ENCODE measurements around the gene NCKAP5.

The NCKAP5 gene

GRCh38 chr2:132991471-132992045 is 576.7 kb downstream of the NCKAP5 start:
- H3K27ac ChIP-seq (ENCODE audit: low read depth, low read length): no peak overlapping the region
- no peak overlapping the region for H3K9ac ChIP-seq (ENCODE audit: low read depth in 1 of 2, low read length in 2 of 2)
- H3K27me3 ChIP-seq (ENCODE audit: control insufficient read depth in 1 of 2, insufficient read depth in 2 of 2, low read length in 2 of 2): no peaks in the 10 kb centered on the region
- peaks cover 0 to 10% of the 10 kb centered on the region in 2 donors for H3K4me1 ChIP-seq (ENCODE audit: control insufficient read depth in 1 of 2, insufficient read depth in 2 of 2, low read length in 2 of 2)
- no peak overlapping the region for H3K4me3 ChIP-seq (ENCODE audit: low read depth in 1 of 2, low read length in 2 of 2)
- no peaks in the 10 kb centered on the region for H3K9me3 ChIP-seq (ENCODE audit: control insufficient read depth in 1 of 2, low read length in 2 of 2)
- no peaks in the 10 kb centered on the region for H3K36me3 ChIP-seq (ENCODE audit: control insufficient read depth in 1 of 2, insufficient read depth in 2 of 2, low read length in 2 of 2)

GRCh38 chr2:132984731-132985130 is 583.5 kb downstream of the NCKAP5 start:
- no peak overlapping the region for H3K4me3 ChIP-seq (ENCODE audit: low read depth in 1 of 2, low read length in 2 of 2)
- H3K4me1 ChIP-seq (ENCODE audit: control insufficient read depth in 1 of 2, insufficient read depth in 2 of 2, low read length in 2 of 2): peaks cover 8 to 14% of the 10 kb centered on the region in 2 donors
- no peak overlapping the region for H3K27ac ChIP-seq (ENCODE audit: low read depth, low read length)
- H3K36me3 ChIP-seq (ENCODE audit: control insufficient read depth in 1 of 2, insufficient read depth in 2 of 2, low read length in 2 of 2): no peaks in the 10 kb centered on the region
- H3K9ac ChIP-seq (ENCODE audit: low read depth in 1 of 2, low read length in 2 of 2): no peak overlapping the region
- no peaks in the 10 kb centered on the region for H3K27me3 ChIP-seq (ENCODE audit: control insufficient read depth in 1 of 2, insufficient read depth in 2 of 2, low read length in 2 of 2)
- no peaks in the 10 kb centered on the region for H3K9me3 ChIP-seq (ENCODE audit: control insufficient read depth in 1 of 2, low read length in 2 of 2)

DNA sequence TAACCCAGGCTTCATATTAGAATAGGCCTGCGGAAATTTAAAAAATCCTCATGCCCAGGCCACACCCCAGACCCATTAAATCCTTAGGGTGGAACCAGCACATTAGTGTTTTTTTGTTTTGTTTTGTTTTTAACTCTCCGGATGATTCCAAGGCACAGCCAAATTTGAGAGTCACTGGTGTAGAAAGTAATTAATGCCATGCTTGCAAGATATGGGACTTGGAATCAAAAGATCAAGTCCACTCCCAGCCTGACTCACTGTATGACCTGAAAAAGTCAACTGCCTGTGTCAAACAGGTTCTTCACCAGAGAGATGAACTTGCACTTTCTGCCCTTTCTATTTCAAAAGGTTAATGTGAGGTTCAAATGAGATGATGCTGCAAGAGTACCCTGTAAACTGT is 588.0 kb downstream of the NCKAP5 start:
- no peak overlapping the region for H3K4me3 ChIP-seq (ENCODE audit: low read depth in 1 of 2, low read length in 2 of 2)
- no peaks in the 10 kb centered on the region for H3K9me3 ChIP-seq (ENCODE audit: control insufficient read depth in 1 of 2, low read length in 2 of 2)
- no peak overlapping the region for H3K9ac ChIP-seq (ENCODE audit: low read depth in 1 of 2, low read length in 2 of 2)
- H3K27me3 ChIP-seq (ENCODE audit: control insufficient read depth in 1 of 2, insufficient read depth in 2 of 2, low read length in 2 of 2): no peaks in the 10 kb centered on the region
- H3K4me1 ChIP-seq (ENCODE audit: control insufficient read depth in 1 of 2, insufficient read depth in 2 of 2, low read length in 2 of 2): peaks cover 8 to 14% of the 10 kb centered on the region in 2 donors
- no peak overlapping the region for H3K27ac ChIP-seq (ENCODE audit: low read depth, low read length)
- H3K36me3 ChIP-seq (ENCODE audit: control insufficient read depth in 1 of 2, insufficient read depth in 2 of 2, low read length in 2 of 2): no peaks in the 10 kb centered on the region

GRCh38 chr2:132979339-132980093 is 588.7 kb downstream of the NCKAP5 start:
- H3K27ac ChIP-seq (ENCODE audit: low read depth, low read length): no peak overlapping the region
- no peak overlapping the region for H3K4me3 ChIP-seq (ENCODE audit: low read depth in 1 of 2, low read length in 2 of 2)
- H3K27me3 ChIP-seq (ENCODE audit: control insufficient read depth in 1 of 2, insufficient read depth in 2 of 2, low read length in 2 of 2): no peaks in the 10 kb centered on the region
- no peak overlapping the region for H3K9ac ChIP-seq (ENCODE audit: low read depth in 1 of 2, low read length in 2 of 2)
- H3K36me3 ChIP-seq (ENCODE audit: control insufficient read depth in 1 of 2, insufficient read depth in 2 of 2, low read length in 2 of 2): no peaks in the 10 kb centered on the region
- H3K4me1 ChIP-seq (ENCODE audit: control insufficient read depth in 1 of 2, insufficient read depth in 2 of 2, low read length in 2 of 2): peaks cover 2 to 7% of the 10 kb centered on the region in 2 donors
- H3K9me3 ChIP-seq (ENCODE audit: control insufficient read depth in 1 of 2, low read length in 2 of 2): no peaks in the 10 kb centered on the region

DNA sequence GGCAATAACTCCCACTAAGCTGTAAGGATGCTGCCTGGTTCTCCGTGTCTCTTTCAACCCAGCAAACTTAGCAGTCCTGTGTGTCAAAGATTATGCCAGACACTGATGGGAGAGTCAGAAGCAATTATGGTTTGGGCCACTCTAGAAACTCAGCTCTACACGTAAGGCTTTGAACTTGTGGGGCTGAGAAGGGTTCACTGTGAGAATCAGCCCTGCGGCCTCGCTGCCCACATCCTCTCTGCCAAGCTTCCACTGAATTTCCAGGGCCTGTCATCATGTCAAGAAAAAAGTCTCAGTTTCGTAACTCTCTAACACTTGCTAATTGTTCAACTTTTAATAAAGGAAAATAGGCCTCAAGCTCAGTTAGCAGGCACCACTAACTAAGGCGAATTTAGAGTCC is 589.4 kb downstream of the NCKAP5 start:
- Histone ChIP-seq H3K27me3 (ENCODE audit: control insufficient read depth in 1 of 2, insufficient read depth in 2 of 2, low read length in 2 of 2) (no peaks in the 10 kb centered on the region), H3K4me3 (ENCODE audit: low read depth in 1 of 2, low read length in 2 of 2) (no peak overlapping the region), H3K9me3 (ENCODE audit: control insufficient read depth in 1 of 2, low read length in 2 of 2) (no peaks in the 10 kb centered on the region), H3K9ac (ENCODE audit: low read depth in 1 of 2, low read length in 2 of 2) (no peak overlapping the region), H3K27ac (ENCODE audit: low read depth, low read length) (no peak overlapping the region), H3K36me3 (ENCODE audit: control insufficient read depth in 1 of 2, insufficient read depth in 2 of 2, low read length in 2 of 2) (no peaks in the 10 kb centered on the region), H3K4me1 (ENCODE audit: control insufficient read depth in 1 of 2, insufficient read depth in 2 of 2, low read length in 2 of 2) (peaks cover 0 to under 1% of the 10 kb centered on the region in 2 donors)

GRCh38 chr2:132977812-132978529 is 590.3 kb downstream of the NCKAP5 start:
- Histone ChIP-seq H3K4me3 (ENCODE audit: low read depth in 1 of 2, low read length in 2 of 2) (no peak overlapping the region), H3K9me3 (ENCODE audit: control insufficient read depth in 1 of 2, low read length in 2 of 2) (no peaks in the 10 kb centered on the region), H3K36me3 (ENCODE audit: control insufficient read depth in 1 of 2, insufficient read depth in 2 of 2, low read length in 2 of 2) (no peaks in the 10 kb centered on the region), H3K4me1 (ENCODE audit: control insufficient read depth in 1 of 2, insufficient read depth in 2 of 2, low read length in 2 of 2) (no peaks in the 10 kb centered on the region), H3K27ac (ENCODE audit: low read depth, low read length) (no peak overlapping the region), H3K27me3 (ENCODE audit: control insufficient read depth in 1 of 2, insufficient read depth in 2 of 2, low read length in 2 of 2) (no peaks in the 10 kb centered on the region), H3K9ac (ENCODE audit: low read depth in 1 of 2, low read length in 2 of 2) (no peak overlapping the region)

GRCh38 chr2:132975193-132976105 is 592.8 kb downstream of the NCKAP5 start:
- no peaks in the 10 kb centered on the region for H3K4me1 ChIP-seq (ENCODE audit: control insufficient read depth in 1 of 2, insufficient read depth in 2 of 2, low read length in 2 of 2)
- no peaks in the 10 kb centered on the region for H3K27me3 ChIP-seq (ENCODE audit: control insufficient read depth in 1 of 2, insufficient read depth in 2 of 2, low read length in 2 of 2)
- no peak overlapping the region for H3K27ac ChIP-seq (ENCODE audit: low read depth, low read length)
- no peak overlapping the region for H3K4me3 ChIP-seq (ENCODE audit: low read depth in 1 of 2, low read length in 2 of 2)
- no peaks in the 10 kb centered on the region for H3K9me3 ChIP-seq (ENCODE audit: control insufficient read depth in 1 of 2, low read length in 2 of 2)
- no peaks in the 10 kb centered on the region for H3K36me3 ChIP-seq (ENCODE audit: control insufficient read depth in 1 of 2, insufficient read depth in 2 of 2, low read length in 2 of 2)
- no peak overlapping the region for H3K9ac ChIP-seq (ENCODE audit: low read depth in 1 of 2, low read length in 2 of 2)

DNA sequence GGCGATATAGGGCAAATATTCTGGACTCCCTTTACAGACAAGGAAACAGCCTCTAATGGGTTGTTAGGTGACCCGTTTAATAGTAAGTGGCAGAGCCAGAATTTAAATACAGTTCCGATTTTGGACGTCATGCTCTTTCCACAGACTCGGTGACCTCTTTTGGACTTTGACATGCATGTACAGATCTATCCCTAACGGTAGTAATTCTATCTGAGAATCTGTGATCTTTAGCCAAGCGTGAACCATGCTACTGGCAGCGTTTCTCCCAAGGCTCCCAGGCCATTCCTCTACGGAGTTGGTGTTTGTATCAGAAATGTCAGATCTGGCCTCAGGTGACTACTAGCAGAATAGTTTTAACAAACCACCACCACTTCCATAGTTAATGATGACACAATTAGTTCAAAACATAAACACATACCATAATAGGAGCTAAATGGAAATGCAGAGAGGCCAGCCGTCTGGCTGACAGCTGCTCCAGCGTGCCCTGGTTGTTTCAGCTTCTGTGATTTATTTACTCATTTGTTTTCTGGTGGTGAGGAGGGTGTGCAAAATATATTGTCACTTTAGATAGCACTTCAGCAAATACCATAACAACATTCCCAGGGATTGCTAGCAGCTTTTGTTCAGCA is 593.7 kb downstream of the NCKAP5 start:
- Histone ChIP-seq H3K27ac (ENCODE audit: low read depth, low read length) (no peak overlapping the region), H3K36me3 (ENCODE audit: control insufficient read depth in 1 of 2, insufficient read depth in 2 of 2, low read length in 2 of 2) (no peaks in the 10 kb centered on the region), H3K9me3 (ENCODE audit: control insufficient read depth in 1 of 2, low read length in 2 of 2) (no peaks in the 10 kb centered on the region), H3K4me1 (ENCODE audit: control insufficient read depth in 1 of 2, insufficient read depth in 2 of 2, low read length in 2 of 2) (no peaks in the 10 kb centered on the region), H3K4me3 (ENCODE audit: low read depth in 1 of 2, low read length in 2 of 2) (no peak overlapping the region), H3K9ac (ENCODE audit: low read depth in 1 of 2, low read length in 2 of 2) (no peak overlapping the region), H3K27me3 (ENCODE audit: control insufficient read depth in 1 of 2, insufficient read depth in 2 of 2, low read length in 2 of 2) (no peaks in the 10 kb centered on the region)

GRCh38 chr2:132971310-132972061 is 596.8 kb downstream of the NCKAP5 start:
- Histone ChIP-seq H3K4me3 (ENCODE audit: low read depth in 1 of 2, low read length in 2 of 2) (no peak overlapping the region), H3K36me3 (ENCODE audit: control insufficient read depth in 1 of 2, insufficient read depth in 2 of 2, low read length in 2 of 2) (no peaks in the 10 kb centered on the region), H3K27me3 (ENCODE audit: control insufficient read depth in 1 of 2, insufficient read depth in 2 of 2, low read length in 2 of 2) (no peaks in the 10 kb centered on the region), H3K4me1 (ENCODE audit: control insufficient read depth in 1 of 2, insufficient read depth in 2 of 2, low read length in 2 of 2) (no peaks in the 10 kb centered on the region), H3K9ac (ENCODE audit: low read depth in 1 of 2, low read length in 2 of 2) (no peak overlapping the region), H3K9me3 (ENCODE audit: control insufficient read depth in 1 of 2, low read length in 2 of 2) (no peaks in the 10 kb centered on the region), H3K27ac (ENCODE audit: low read depth, low read length) (no peak overlapping the region)
